CD4-positive, alpha-beta T cell treated with Interleukin-1 beta for 1 hour (primary cell): ENCODE data around the gene OXT.

Experiments used
- DNase-seq, 2 donors: peaks; one replicate each; pipeline ENCODE4 v3.0.0-alpha.2; 2020 to 2022

OXT gene

DNA sequence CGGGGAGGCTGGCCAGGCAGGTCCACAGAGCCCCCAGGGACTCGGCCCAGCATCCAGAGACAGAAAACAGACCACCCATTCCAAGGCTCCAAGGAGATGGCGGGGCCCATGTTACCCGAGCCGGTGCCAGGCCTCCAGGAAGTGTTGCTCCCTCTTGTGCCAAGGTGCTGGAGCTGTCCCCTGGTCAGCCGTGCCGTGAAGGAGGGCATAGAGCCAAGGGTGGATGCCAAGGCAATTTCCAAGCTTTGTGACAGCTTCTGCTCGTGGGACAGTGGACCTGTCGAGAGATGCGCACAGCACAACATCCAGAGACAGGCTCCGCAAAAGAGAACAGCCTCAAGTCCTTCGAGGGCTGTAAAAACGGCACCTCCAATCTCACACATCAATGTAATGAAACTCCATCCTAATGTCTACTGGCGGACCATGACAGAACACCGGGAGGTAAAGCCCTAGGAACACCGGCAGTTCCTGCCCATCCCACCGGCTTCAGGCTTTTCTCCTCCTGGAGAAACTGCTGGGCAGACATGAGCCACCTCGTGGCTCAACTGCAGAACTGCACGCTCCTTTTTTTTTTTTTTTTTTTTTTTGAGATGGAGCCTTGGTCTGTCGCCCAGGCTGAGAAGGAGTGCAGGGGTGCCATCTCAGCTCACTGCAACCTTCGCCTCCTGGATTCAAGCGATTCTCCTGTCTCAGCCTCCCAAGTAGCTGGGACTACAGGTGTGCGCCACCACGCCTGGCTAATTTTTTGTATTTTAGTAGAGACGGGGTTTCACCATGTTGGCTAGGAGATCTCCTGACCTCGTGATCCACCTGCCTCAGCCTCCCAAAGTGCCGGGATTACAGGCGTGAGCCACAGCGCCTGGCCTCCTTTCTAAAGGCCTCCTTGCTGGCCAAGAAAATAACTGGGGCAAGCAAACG is 44.0 kb downstream of the OXT start:
- peak; percentile 39 to 40 for DNase-seq

DNA sequence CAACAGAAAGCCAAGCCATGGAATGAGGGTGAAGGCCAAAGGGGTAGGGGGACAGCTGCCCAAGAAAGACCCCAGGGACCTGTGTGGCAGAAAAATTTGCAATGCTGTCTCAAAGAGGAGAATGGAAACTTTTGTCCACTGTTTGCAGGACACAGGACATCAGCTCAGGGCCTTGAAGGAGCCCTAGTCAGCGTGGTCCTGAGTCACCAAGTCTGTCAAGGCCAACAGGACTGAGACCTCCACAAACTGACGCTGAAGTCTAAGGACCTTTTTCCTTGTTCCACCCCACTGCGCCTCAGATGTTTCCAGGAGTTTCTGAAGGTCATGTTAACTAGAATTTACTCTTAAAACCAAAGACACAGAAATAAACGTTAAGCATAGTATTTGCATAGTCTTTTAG is 44.9 kb downstream of the OXT start:
- no peak for DNase-seq

DNA sequence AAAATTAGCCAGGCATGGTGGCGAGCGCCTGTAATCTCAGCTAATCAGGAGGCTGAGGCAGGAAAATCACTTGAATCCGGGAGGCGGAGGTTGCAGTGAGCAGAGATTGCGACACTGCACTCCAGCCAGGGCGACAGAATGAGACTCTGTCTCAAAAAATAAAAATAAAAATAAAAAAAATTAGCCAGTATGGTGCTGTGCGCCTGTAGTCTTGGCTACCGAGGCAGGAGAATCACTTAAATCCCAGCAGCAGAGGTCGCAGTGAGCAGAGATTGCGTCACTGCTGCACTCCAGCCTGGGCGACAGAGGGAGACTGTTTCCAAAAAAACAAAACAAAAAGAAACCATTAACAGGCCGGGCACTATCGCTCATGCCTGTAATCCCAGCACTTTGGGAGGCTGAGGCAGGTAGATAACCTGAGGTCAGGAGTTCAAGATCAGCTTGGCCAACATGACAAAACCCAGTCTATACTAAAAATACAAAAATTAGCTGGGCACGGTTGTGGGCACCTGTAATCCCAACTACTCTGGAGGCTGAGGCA is 46.5 kb downstream of the OXT start:
- peak; percentile 54 to 73 for DNase-seq

DNA sequence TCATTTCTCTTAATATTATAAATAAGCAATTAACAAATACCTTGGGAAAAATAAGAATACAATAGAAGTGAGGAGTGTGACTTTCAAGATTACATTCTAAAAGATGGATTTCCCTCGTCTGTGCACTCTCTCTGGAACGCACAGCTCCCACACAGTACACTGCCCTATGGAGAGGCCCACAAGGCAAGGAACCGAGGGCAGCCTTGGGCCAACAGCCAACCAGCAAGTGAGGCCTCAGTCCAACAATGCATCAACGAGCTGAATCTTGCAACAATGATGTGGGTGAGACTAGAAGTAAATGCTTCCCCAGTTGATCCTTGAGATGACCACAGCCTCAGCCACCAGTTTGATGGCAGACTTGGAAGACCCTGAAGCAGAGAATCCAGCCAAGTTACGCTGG is 47.6 kb downstream of the OXT start:
- no peak for DNase-seq

DNA sequence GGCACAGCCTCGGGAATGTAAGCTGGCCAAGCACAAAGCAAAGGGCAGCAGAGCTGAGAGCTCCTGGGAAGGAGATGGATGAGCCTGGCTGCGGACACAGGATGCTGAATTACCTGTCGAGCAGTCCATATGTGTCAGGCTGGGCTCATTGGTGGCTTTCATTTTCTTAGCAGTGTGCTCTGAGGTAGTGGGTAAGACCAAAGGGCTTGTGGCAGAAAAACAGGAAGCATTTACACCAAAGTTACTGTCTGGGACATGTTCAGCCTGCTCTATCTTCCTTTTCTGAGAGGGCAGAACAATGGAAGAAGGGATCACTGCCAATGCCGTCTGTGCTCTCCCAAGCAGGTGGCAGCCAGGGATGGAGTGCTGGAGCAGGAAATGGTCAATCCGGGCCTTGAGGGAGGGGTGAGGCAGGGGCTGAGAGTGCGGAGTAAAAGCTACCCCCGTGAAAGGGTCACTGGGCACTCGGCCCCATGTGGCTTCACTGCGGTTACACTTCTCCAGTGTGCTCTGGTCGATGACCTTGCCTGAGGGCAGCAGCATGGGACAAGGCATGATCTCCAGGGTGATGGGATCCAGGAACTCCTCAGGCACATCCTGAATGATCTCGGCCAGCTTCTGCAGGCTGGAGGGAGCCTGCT is 50.0 kb downstream of the OXT start:
- peak; percentile 33 to 49 for DNase-seq
